ENCODE results near the gene KLHL26.

Gene KLHL26

GRCh38 chr19:18649371-18650020 is 12.7 kb downstream of the KLHL26 start:
- DNase-seq = no peak

- DNase-seq = no peak
Observed at GRCh38 chr19:18650021-18650390, 13.2 kb downstream of the KLHL26 start.

- DNase-seq = no peak
Observed at GRCh38 chr19:18650468-18651041, 13.7 kb downstream of the KLHL26 start.

GRCh38 chr19:18651300-18651699 is 14.5 kb downstream of the KLHL26 start:
- DNase-seq = no peak

GRCh38 chr19:18651733-18652132 is 14.9 kb downstream of the KLHL26 start:
- no peak for DNase-seq

GRCh38 chr19:18653853-18654252 is 17.0 kb downstream of the KLHL26 start:
- DNase-seq = no peak

- DNase-seq = no peak
Observed at GRCh38 chr19:18654469-18654868, 17.6 kb downstream of the KLHL26 start.

- DNase-seq = no peak
Observed at GRCh38 chr19:18655173-18655844, 18.5 kb downstream of the KLHL26 start.

- DNase-seq = no peak
Observed at GRCh38 chr19:18656337-18657086, 19.7 kb downstream of the KLHL26 start.

DNA sequence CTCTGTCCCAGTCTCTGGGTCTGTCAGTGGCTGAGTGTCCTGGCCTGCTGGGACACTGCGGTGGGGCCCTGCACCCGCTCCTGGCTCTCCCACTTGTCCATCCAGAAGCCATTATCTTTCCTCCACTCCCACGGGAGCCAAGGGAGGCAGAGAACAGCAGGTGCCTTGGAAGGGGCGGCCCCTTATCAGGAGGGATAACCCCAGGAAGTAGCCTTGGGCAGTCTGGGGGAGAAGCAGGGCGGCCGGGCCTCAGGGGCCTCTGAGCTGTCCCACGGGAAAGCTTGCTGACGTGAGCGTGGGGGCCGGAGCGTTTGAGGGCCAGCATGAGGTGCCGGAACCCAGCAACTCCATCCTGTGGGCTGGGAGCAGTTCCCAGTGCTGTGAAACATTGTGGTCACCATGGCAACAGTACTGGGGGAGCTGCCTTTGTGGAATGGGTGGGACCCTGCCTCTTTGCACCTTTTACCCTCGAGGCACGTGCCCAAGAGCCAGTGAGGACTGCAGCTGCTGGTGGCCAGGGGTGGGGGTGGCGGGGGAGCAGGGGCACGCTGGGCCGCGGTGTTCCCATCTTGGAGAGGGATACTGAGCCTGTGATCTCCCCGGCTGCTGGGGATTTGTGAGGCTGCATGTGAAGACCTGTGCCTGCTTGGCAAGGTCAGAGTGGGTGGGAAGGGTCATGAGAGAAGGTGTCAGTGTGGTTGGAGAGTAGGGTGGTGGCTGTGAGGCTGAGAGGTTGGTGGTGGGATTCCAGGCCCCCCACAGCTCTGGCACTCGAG is 20.9 kb downstream of the KLHL26 start:
- no peak for DNase-seq

DNA sequence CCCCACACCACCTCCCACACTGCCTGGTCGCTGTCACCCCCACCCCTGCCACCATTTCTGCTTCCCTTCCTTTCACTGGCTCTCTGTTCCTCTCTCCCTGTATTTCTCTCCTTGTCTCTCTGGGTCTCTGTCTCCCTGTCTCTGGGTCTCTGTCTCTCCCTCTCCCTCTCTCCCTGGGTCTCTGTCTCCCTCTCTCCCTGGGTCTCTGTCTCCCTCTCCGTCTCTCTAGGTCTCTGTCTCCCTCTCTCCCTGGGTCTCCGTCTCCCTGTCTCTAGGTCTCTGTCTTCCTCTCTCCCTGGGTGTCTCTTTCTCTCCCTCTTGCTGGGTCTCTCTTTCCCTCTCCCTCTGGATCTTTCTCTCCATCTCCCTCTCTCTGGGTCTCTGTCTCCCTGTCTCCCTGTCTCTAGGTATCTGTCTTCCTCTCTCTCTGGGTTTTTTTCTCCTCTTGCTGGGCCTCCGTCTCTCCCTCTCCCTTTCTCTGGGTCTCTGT is 21.6 kb downstream of the KLHL26 start:
- DNase-seq = no peak

GRCh38 chr19:18659281-18660050 is 22.6 kb downstream of the KLHL26 start:
- DNase-seq = no peak

- DNase-seq = no peak
Observed at GRCh38 chr19:18660051-18660910, 23.5 kb downstream of the KLHL26 start.

GRCh38 chr19:18660939-18661670 is 24.3 kb downstream of the KLHL26 start:
- DNase-seq = no peak

GRCh38 chr19:18662972-18663732 is 26.3 kb downstream of the KLHL26 start:
- no peak for DNase-seq

- no peak for DNase-seq
Observed at GRCh38 chr19:18663940-18664530, 27.2 kb downstream of the KLHL26 start.

GRCh38 chr19:18665771-18666202 is 29.0 kb downstream of the KLHL26 start:
- no peak for DNase-seq

DNA sequence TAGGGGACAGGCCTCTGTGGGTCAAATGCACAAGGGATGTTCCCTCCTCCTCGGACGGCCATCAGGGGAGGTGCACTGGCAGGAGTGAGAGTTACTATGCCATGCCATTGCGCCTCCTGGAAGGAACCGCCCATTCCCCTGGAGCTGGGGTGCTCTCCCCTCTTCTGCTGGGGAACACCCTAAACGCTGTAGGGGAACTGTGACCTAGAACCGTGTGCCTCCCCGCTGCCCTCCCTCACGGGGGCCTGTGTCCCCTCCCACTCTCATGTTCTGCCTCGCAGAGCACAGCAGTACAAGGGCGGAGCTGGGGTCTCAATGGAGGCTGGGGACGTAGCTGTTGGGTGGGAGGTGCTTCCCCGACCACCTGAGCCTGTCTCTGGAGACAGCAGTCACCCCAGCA is 29.5 kb downstream of the KLHL26 start:
- DNase-seq = no peak

- no peak for DNase-seq
Observed at GRCh38 chr19:18666784-18667183, 30.0 kb downstream of the KLHL26 start.

Measured in activated CD8-positive, alpha-beta memory T cell treated with anti-CD3 and anti-CD28 coated beads, Interleukin-2, amount 50 U/mL, for 4 hours (primary cell).